Astrocyte (in vitro differentiated cells and primary cell): ENCODE measurements around the gene GTF2IRD1.

Experiments used
- EZH2 ChIP-seq: IDR thresholded peaks from 2 replicates; pipeline ENCODE4 v1.6.1; 2012; ENCODE audit warnings: mild to moderate bottlenecking, low read length, inconsistent platforms; ENCODE audit not compliant: insufficient read depth
- TF ChIP-seq, protein P1 (sequence below): IDR thresholded peaks from 2 replicates; pipeline ENCODE4 v1.5.1; 2011; ENCODE audit warnings: low read depth, mild to moderate bottlenecking, inconsistent platforms, low read length, moderate library complexity; ENCODE audit not compliant: insufficient read depth

DNA sequence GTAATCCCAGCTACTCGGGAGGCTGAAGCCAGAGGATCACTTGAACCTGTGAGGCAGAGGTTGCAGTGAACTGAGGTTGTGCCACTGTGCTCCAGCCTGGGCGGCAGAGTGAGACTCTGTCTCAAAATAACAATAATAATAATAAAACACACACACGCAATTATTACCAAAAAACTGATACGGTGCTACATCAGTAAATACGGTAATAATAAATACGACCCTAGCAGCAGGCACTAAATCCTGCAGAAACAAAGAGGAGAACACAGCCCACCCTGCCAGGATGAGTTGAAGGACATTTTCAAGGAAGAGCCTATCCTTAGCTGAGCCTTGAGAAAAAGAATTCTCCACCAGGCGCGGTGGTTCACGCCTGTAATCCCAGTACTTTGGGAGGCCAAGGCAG is 169.4 kb downstream of the GTF2IRD1 start:
- TF ChIP-seq, protein P1, sequence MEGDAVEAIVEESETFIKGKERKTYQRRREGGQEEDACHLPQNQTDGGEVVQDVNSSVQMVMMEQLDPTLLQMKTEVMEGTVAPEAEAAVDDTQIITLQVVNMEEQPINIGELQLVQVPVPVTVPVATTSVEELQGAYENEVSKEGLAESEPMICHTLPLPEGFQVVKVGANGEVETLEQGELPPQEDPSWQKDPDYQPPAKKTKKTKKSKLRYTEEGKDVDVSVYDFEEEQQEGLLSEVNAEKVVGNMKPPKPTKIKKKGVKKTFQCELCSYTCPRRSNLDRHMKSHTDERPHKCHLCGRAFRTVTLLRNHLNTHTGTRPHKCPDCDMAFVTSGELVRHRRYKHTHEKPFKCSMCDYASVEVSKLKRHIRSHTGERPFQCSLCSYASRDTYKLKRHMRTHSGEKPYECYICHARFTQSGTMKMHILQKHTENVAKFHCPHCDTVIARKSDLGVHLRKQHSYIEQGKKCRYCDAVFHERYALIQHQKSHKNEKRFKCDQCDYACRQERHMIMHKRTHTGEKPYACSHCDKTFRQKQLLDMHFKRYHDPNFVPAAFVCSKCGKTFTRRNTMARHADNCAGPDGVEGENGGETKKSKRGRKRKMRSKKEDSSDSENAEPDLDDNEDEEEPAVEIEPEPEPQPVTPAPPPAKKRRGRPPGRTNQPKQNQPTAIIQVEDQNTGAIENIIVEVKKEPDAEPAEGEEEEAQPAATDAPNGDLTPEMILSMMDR, result no peak
- TF ChIP-seq EZH2, result no peak
